Measurements from ENCODE around the gene PREX1. TPM values are rescaled to one million over a fixed set of nuclear protein-coding genes. Genes with fewer than 3 reads are reported as not detected.

Gene PREX1
- total RNA-seq, 1 experiment from 2014 or later, result 9.5 TPM

GRCh38 chr20:48789781-48790472 is 37.9 kb downstream of the PREX1 start:
- no peaks in the 10 kb centered on the region for H3K9me3 ChIP-seq
- no peaks in the 10 kb centered on the region for H3K4me1 ChIP-seq
- no peak for TF ChIP-seq CTCF (IDR thresholded peaks at IDR 0.05; ENCODE audit: insufficient read depth in 1 of 2, low read depth in 1 of 2, low read length in 1 of 2, severe bottlenecking in 1 of 2, unreplicated experiment in 1 of 2)
- H3K36me3 Mint-ChIP-seq (ENCODE audit: insufficient read depth, unreplicated experiment), result no peaks in the 10 kb centered on the region
- H3K9me3 Mint-ChIP-seq (ENCODE audit: unreplicated experiment), result no peaks in the 10 kb centered on the region
- DNase-seq, result no peak
- intact Hi-C loops (cut with micrococcal nuclease; ENCODE audit: unreplicated experiment), result loop anchor here (5.0 kb wide), 2 partner anchors 133 to 328 kb away; no protein-coding TSS in a partner anchor
- no peaks in the 10 kb centered on the region for H3K4me1 Mint-ChIP-seq (ENCODE audit: low read depth, unreplicated experiment)
- ChIA-PET CTCF (interaction anchor here (1.4 to 3.1 kb wide), 2 partner anchors 132 kb away, joined by 7 to 11 read pairs; no protein-coding TSS in a partner anchor), POLR2A (no interaction called here)
- no peak overlapping the region for H3K27ac Mint-ChIP-seq (ENCODE audit: unreplicated experiment)
- H3K36me3 ChIP-seq (ENCODE audit: control insufficient read depth, insufficient read depth, low read length), result no peaks in the 10 kb centered on the region
- no peak overlapping the region for H3K4me3 Mint-ChIP-seq (ENCODE audit: unreplicated experiment)
- H3K27me3 ChIP-seq (replicated peaks; ENCODE audit: control insufficient read depth, insufficient read depth, low read length), result no peaks in the 10 kb centered on the region; the same call in 1 of the 2 replicates
- H3K27me3 Mint-ChIP-seq (ENCODE audit: insufficient read depth, unreplicated experiment), result peaks cover 23% of the 10 kb centered on the region
- BruUV-seq (replicated peaks), result no TSS peak
- H3K4me3 ChIP-seq (ENCODE audit: low read depth, low read length), result no peak overlapping the region

GRCh38 chr20:48789185-48789668 is 38.6 kb downstream of the PREX1 start:
- no peak for TF ChIP-seq CTCF (IDR thresholded peaks at IDR 0.05; ENCODE audit: insufficient read depth in 1 of 2, low read depth in 1 of 2, low read length in 1 of 2, severe bottlenecking in 1 of 2, unreplicated experiment in 1 of 2)

GRCh38 chr20:48788486-48789072 is 39.2 kb downstream of the PREX1 start:
- H3K4me1 Mint-ChIP-seq (ENCODE audit: low read depth, unreplicated experiment), result no peaks in the 10 kb centered on the region
- no peaks in the 10 kb centered on the region for H3K9me3 Mint-ChIP-seq (ENCODE audit: unreplicated experiment)
- no TSS peak for BruUV-seq (replicated peaks)
- Histone ChIP-seq H3K4me3 (ENCODE audit: low read depth, low read length) (no peak overlapping the region), H3K36me3 (ENCODE audit: control insufficient read depth, insufficient read depth, low read length) (no peaks in the 10 kb centered on the region), H3K9me3 (no peaks in the 10 kb centered on the region), H3K4me1 (no peaks in the 10 kb centered on the region), H3K27me3 (replicated peaks; ENCODE audit: control insufficient read depth, insufficient read depth, low read length) (no peaks in the 10 kb centered on the region; the same call in 1 of the 2 replicates)
- no peak overlapping the region for H3K27ac Mint-ChIP-seq (ENCODE audit: unreplicated experiment)
- H3K4me3 Mint-ChIP-seq (ENCODE audit: unreplicated experiment), result no peak overlapping the region
- no peak for DNase-seq
- intact Hi-C loops (cut with micrococcal nuclease; ENCODE audit: unreplicated experiment), result loop anchor here (5.0 kb wide), 1 partner anchor 326 kb away; no protein-coding TSS in a partner anchor
- no peaks in the 10 kb centered on the region for H3K36me3 Mint-ChIP-seq (ENCODE audit: insufficient read depth, unreplicated experiment)
- POLR2A ChIA-PET, result no interaction called here
- H3K27me3 Mint-ChIP-seq (ENCODE audit: insufficient read depth, unreplicated experiment), result peaks cover 23% of the 10 kb centered on the region
- CTCF ChIA-PET, result interaction anchor here (3.1 kb wide), 1 partner anchor 131 kb away, joined by 11 read pairs; no protein-coding TSS in a partner anchor
- no peak for TF ChIP-seq CTCF (IDR thresholded peaks at IDR 0.05; ENCODE audit: insufficient read depth in 1 of 2, low read depth in 1 of 2, low read length in 1 of 2, severe bottlenecking in 1 of 2, unreplicated experiment in 1 of 2)

More at GRCh38 chr20:48789185-48789668, 38.6 kb downstream of the PREX1 start:
- Mint-ChIP-seq H3K27me3 (ENCODE audit: insufficient read depth, unreplicated experiment) (peaks cover 23% of the 10 kb centered on the region), H3K36me3 (ENCODE audit: insufficient read depth, unreplicated experiment) (no peaks in the 10 kb centered on the region), H3K4me3 (ENCODE audit: unreplicated experiment) (no peak overlapping the region), H3K9me3 (ENCODE audit: unreplicated experiment) (no peaks in the 10 kb centered on the region), H3K27ac (ENCODE audit: unreplicated experiment) (no peak overlapping the region), H3K4me1 (ENCODE audit: low read depth, unreplicated experiment) (no peaks in the 10 kb centered on the region)
- BruUV-seq (replicated peaks), result no TSS peak
- POLR2A ChIA-PET, result no interaction called here
- DNase-seq, result no peak
- Histone ChIP-seq H3K9me3 (no peaks in the 10 kb centered on the region), H3K4me1 (no peaks in the 10 kb centered on the region), H3K4me3 (ENCODE audit: low read depth, low read length) (no peak overlapping the region), H3K36me3 (ENCODE audit: control insufficient read depth, insufficient read depth, low read length) (no peaks in the 10 kb centered on the region), H3K27me3 (replicated peaks; ENCODE audit: control insufficient read depth, insufficient read depth, low read length) (no peaks in the 10 kb centered on the region; the same call in 1 of the 2 replicates)
- intact Hi-C loops (cut with micrococcal nuclease; ENCODE audit: unreplicated experiment), result loop anchor here (5.0 kb wide), 1 partner anchor 327 kb away; no protein-coding TSS in a partner anchor
- CTCF ChIA-PET, result interaction anchor here (3.1 kb wide), 1 partner anchor 132 kb away, joined by 11 read pairs; no protein-coding TSS in a partner anchor

All from Caco-2 (cell line).